Measurements from ENCODE around the gene ISLR.

Gene ISLR

DNA sequence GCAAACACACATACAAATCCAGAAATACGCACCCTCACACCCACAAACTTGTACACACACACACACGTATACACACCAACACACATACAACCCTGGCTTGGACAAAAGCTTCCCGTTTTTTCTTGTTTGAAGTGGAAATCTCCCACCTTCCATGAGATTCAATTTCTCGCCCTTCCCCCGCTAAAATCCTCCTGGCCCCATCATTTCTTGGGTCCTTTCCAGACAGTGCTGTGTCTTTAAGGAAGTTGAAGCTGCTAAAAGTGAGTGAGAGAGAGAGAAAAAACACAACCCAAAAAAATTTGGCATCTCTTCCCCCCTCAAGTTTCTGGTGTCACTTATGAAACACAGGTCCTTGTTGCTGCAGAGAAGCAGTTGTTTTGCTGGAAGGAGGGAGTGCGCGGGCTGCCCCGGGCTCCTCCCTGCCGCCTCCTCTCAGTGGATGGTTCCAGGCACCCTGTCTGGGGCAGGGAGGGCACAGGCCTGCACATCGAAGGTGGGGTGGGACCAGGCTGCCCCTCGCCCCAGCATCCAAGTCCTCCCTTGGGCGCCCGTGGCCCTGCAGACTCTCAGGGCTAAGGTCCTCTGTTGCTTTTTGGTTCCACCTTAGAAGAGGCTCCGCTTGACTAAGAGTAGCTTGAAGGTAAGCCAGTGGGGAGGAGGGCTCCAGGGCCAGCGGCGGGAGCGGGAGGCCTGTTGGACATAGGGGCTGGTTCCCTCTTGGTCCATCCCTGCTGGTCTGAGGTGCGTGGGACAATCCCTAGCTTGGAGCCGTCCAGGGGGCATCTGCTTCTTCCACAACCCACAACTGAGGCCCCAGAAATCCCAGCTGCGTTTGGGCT lies at the start of gene ISLR:
TSS of gene ISLR (plus strand) at position 331 of the 839 bp plus-strand sequence. CDS start 1,149 bp downstream, outside the sequence.
- H3K4me3 ChIP-seq (replicated peaks in 1 of 2; ENCODE audit: low read depth in 2 of 2, low read length in 2 of 2) = peak within 1 kb of the TSS in 1 of 2 donors; percentile 19
- no peak for TF ChIP-seq CTCF (IDR thresholded peaks at IDR 0.05; ENCODE audit: low read depth, low read length)
- DNase-seq (ENCODE audit: low read depth in 2 of 2) = peak; percentile 64 to 93

DNA sequence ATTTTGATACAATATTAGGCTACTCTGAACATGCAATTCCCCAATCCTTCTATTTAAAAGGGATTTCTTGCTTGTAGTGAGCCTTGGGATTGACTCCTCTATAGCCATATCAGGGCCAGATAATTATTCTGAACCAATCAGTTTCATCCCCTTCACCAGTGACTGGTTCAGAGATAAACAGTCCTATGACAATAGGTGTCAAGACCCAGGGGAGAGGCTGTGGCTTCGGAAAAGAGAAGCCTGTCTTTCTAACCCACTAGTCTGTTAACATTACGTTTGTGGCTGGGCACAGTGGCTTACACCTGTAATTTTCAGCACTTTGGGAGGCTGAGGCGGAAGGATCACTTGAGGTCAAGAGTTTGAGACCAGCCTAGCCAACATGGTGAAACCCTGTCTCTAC lies 49.3 kb upstream of the ISLR start:
- no peak overlapping the region for H3K4me3 ChIP-seq (replicated peaks in 1 of 2; ENCODE audit: low read depth in 2 of 2, low read length in 2 of 2)
- TF ChIP-seq CTCF (IDR thresholded peaks at IDR 0.05; ENCODE audit: low read depth, low read length) = no peak
- no peak for DNase-seq (ENCODE audit: low read depth in 2 of 2)

DNA sequence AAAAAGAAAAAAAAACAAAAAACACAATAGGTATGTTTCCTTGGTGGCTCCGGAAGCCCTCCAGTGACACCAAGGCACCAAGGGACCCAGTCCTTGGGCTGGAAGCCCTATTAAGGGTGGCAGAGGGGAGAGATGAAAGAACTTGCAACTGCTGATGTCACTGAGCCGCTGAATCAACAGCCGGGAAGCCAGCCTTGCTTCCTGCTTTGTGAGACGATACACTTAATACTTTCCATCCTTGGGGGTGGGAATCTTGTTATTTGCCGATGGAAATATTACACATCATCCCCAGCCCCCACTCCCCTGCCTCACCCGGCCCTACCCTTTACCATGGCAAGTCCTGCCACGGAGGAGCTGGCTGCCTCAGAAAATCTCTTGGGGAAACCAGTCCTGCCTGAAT lies 48.8 kb upstream of the ISLR start:
- no peak for TF ChIP-seq CTCF (IDR thresholded peaks at IDR 0.05; ENCODE audit: low read depth, low read length)
- DNase-seq (ENCODE audit: low read depth in 2 of 2) = no peak

GRCh38 chr15:74127255-74127953 lies 46.1 kb upstream of the ISLR start:
- H3K4me3 ChIP-seq (replicated peaks in 1 of 2; ENCODE audit: low read depth in 2 of 2, low read length in 2 of 2) = peak overlapping the region; percentile 40 to 46
- peak; percentile 96 for TF ChIP-seq CTCF (IDR thresholded peaks at IDR 0.05; ENCODE audit: low read depth, low read length)
- DNase-seq (ENCODE audit: low read depth in 2 of 2) = peak; percentile 85 to 90

More for the DNA sequence above, 48.8 kb upstream of the ISLR start:
- H3K4me3 ChIP-seq (replicated peaks in 1 of 2; ENCODE audit: low read depth in 2 of 2, low read length in 2 of 2) = no peak overlapping the region

GRCh38 chr15:74127954-74128784 lies 45.3 kb upstream of the ISLR start:
- no peak for TF ChIP-seq CTCF (IDR thresholded peaks at IDR 0.05; ENCODE audit: low read depth, low read length)
- peak overlapping the region; percentile 40 to 46 for H3K4me3 ChIP-seq (replicated peaks in 1 of 2; ENCODE audit: low read depth in 2 of 2, low read length in 2 of 2)

DNA sequence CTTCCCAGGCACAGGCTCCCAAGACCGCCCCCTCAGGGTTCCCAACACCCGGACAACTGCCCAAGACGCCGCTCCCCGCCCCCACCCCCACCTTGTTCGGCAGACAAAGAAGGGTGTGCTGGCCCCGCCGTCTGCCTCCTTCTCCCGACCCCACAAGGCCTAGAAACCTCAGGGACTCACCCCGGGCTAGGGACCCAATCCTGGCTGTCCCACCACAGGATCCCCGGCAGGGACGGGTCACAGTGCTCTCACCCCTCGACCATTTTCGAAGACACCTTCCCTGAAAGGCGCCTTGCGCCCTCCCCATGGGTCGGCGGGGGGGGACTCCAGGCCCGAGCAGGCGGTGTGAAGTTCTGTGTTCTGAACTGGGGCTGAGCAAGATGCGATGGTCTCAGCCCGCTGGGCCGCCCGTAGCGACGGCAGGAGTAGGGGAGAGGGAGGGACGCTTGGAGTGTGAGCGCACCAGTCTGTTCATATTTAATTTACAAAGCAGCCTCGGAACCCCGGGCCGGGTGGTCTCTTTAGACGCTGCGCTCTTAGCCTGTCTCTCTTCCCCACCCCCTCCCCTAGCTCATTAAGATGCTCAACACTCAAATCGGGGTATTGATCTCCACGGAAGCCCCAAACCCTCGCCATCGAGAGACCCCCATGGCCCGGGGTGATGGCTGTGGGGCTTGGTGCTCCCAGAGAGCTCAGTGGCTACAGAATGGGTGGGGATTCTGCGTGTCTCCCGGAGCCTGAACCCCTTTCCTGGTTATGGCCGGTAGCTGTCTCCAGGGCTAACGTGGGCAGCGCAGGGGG lies 44.5 kb upstream of the ISLR start:
- H3K4me3 ChIP-seq (replicated peaks in 1 of 2; ENCODE audit: low read depth in 2 of 2, low read length in 2 of 2) = no peak overlapping the region
- TF ChIP-seq CTCF (IDR thresholded peaks at IDR 0.05; ENCODE audit: low read depth, low read length) = no peak

More at GRCh38 chr15:74127954-74128784, 45.3 kb upstream of the ISLR start:
- DNase-seq (ENCODE audit: low read depth in 2 of 2) = peak; percentile 29 to 41

More for the DNA sequence above, 44.5 kb upstream of the ISLR start:
- no peak for DNase-seq (ENCODE audit: low read depth in 2 of 2)

All from cardiac fibroblast (primary cell).